ENCODE results near the gene FHOD1. TPM values are rescaled to one million over a fixed set of nuclear protein-coding genes. Genes with fewer than 3 reads are reported as not detected.

The FHOD1 gene
- total RNA-seq = 27.4 and 28.2 TPM in 2 replicates

DNA sequence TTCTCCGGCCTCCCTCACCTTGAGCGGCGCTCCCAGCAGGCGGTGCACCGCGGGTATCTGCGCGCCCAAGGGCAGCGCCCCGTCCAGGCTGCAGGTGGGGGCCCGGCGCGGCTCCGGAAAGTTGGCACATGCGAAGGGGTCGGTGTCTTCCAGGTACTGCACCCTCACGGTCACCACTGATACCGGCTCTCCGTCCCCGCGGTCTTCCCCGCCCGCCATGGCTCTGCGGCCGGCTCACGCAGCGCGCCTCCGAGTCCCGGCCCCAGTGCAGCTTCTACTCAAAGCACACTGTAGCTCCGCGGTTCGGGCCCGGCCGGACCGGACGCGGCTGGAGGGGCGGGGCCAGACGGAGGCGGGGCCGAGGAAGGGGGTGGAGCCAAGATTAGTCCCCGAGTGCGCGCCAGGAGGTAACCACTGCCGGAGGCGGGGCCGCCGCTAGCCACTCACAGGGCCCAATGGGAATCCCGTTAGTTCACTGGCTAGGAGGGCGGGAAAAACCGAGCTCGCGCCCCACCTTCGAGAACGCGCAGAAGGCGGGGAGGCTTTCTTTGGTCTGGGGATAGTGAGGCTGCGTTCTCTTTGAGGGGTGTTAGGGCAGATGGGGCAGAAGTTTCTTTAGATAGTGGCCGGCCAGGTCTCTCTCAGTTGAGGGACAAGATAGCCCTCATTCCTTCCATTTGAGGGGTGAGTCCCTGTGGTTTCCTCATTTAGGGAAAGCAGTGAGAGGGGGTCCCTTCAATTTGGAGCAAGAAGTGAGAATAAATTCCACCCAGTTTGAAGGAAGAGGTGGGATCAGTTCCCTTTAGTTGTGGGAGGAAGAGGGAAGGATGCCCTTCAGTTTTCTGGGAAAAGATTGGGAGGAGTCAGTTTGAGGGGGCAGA, at the start of gene FHOD1:
Gene FHOD1 (minus strand): TSS at position 290 of the 881 bp plus-strand sequence. CDS start 71 bp downstream, at position 219.
- Histone ChIP-seq H3K4me3 (ENCODE audit: insufficient read depth, low read length) (peak within 1 kb of the TSS; percentile 94), H4K20me1 (ENCODE audit: insufficient read depth, low read length) (no peaks in the 10 kb centered on the region), H3K27me3 (ENCODE audit: insufficient read depth, low read length) (no peaks in the 10 kb centered on the region), H3K36me3 (ENCODE audit: insufficient read depth, low read length) (no peaks in the 10 kb centered on the region), H3K79me2 (ENCODE audit: insufficient read depth, low read length) (peaks cover 37% of the 10 kb centered on the region), H3K9me3 (ENCODE audit: low read depth, low read length) (no peaks in the 10 kb centered on the region), H3K4me1 (ENCODE audit: insufficient read depth, low read length) (peaks cover 59% of the 10 kb centered on the region), H2AFZ (ENCODE audit: low read length) (peak within 1 kb of the TSS; percentile 57), H3K4me2 (ENCODE audit: insufficient read depth, low read length) (peak within 1 kb of the TSS; percentile 84), H3K27ac (ENCODE audit: low read depth, low read length) (peak within 1 kb of the TSS; percentile 61)
- no peak for TF ChIP-seq CTCF (IDR thresholded peaks at IDR 0.05; ENCODE audit: extremely low read depth, low read depth, low read length)
- peak; percentile 99 for DNase-seq (ENCODE audit: insufficient read length, low spot score, missing footprints)

- Histone ChIP-seq H3K4me3 (ENCODE audit: insufficient read depth, low read length) (no peak overlapping the region), H4K20me1 (ENCODE audit: insufficient read depth, low read length) (no peaks in the 10 kb centered on the region), H3K4me1 (ENCODE audit: insufficient read depth, low read length) (peaks cover 13% of the 10 kb centered on the region), H3K27ac (ENCODE audit: low read depth, low read length) (no peak overlapping the region), H3K27me3 (ENCODE audit: insufficient read depth, low read length) (no peaks in the 10 kb centered on the region), H2AFZ (ENCODE audit: low read length) (no peak overlapping the region), H3K4me2 (ENCODE audit: insufficient read depth, low read length) (no peak overlapping the region), H3K79me2 (ENCODE audit: insufficient read depth, low read length) (no peaks in the 10 kb centered on the region), H3K9me3 (ENCODE audit: low read depth, low read length) (no peaks in the 10 kb centered on the region), H3K36me3 (ENCODE audit: insufficient read depth, low read length) (no peaks in the 10 kb centered on the region)
- TF ChIP-seq CTCF (IDR thresholded peaks at IDR 0.05; ENCODE audit: extremely low read depth, low read depth, low read length) = no peak
- DNase-seq (ENCODE audit: insufficient read length, low spot score, missing footprints) = peak; percentile 94
Observed at GRCh38 chr16:67296420-67296819, 49.1 kb upstream of the FHOD1 start.

DNA sequence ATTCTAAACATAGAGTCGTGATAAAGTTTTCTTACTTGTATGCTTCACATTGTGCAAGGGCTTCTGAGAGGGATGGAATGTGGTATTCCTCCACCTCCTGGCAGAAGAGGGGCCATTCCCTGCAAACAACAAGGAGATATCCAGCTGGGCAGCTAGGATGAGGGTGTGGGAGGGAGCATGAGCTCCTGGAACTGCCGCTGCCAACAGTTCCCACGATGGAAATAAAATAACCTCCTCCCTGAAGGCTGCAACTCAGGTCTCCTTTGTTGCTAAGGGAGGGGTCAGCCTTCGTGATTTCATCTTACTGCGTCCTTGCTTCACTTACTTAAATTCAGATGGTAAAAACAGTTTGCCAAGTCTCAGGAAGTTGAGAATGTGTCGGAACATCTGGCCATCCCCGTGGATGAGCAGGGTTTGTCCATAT, 47.7 kb upstream of the FHOD1 start:
- no peak overlapping the region for H2AFZ ChIP-seq (ENCODE audit: low read length)
- H3K27me3 ChIP-seq (ENCODE audit: insufficient read depth, low read length) = no peaks in the 10 kb centered on the region
- DNase-seq (ENCODE audit: insufficient read length, low spot score, missing footprints) = peak; percentile 81
- H3K4me2 ChIP-seq (ENCODE audit: insufficient read depth, low read length) = no peak overlapping the region
- no peaks in the 10 kb centered on the region for H3K36me3 ChIP-seq (ENCODE audit: insufficient read depth, low read length)
- H4K20me1 ChIP-seq (ENCODE audit: insufficient read depth, low read length) = no peaks in the 10 kb centered on the region
- TF ChIP-seq CTCF (IDR thresholded peaks at IDR 0.05; ENCODE audit: extremely low read depth, low read depth, low read length) = no peak
- H3K4me1 ChIP-seq (ENCODE audit: insufficient read depth, low read length) = peaks cover 13% of the 10 kb centered on the region
- no peaks in the 10 kb centered on the region for H3K79me2 ChIP-seq (ENCODE audit: insufficient read depth, low read length)
- no peak overlapping the region for H3K4me3 ChIP-seq (ENCODE audit: insufficient read depth, low read length)
- no peaks in the 10 kb centered on the region for H3K9me3 ChIP-seq (ENCODE audit: low read depth, low read length)
- H3K27ac ChIP-seq (ENCODE audit: low read depth, low read length) = no peak overlapping the region

- H3K36me3 ChIP-seq (ENCODE audit: insufficient read depth, low read length) = no peaks in the 10 kb centered on the region
- no peak overlapping the region for H3K4me2 ChIP-seq (ENCODE audit: insufficient read depth, low read length)
- H3K4me3 ChIP-seq (ENCODE audit: insufficient read depth, low read length) = no peak overlapping the region
- no peaks in the 10 kb centered on the region for H3K9me3 ChIP-seq (ENCODE audit: low read depth, low read length)
- H3K4me1 ChIP-seq (ENCODE audit: insufficient read depth, low read length) = peaks cover 13% of the 10 kb centered on the region
- H3K27me3 ChIP-seq (ENCODE audit: insufficient read depth, low read length) = no peaks in the 10 kb centered on the region
- peak; percentile 63 for DNase-seq (ENCODE audit: insufficient read length, low spot score, missing footprints)
- H3K79me2 ChIP-seq (ENCODE audit: insufficient read depth, low read length) = no peaks in the 10 kb centered on the region
- TF ChIP-seq CTCF (IDR thresholded peaks at IDR 0.05; ENCODE audit: extremely low read depth, low read depth, low read length) = no peak
- H3K27ac ChIP-seq (ENCODE audit: low read depth, low read length) = no peak overlapping the region
- H4K20me1 ChIP-seq (ENCODE audit: insufficient read depth, low read length) = no peaks in the 10 kb centered on the region
- H2AFZ ChIP-seq (ENCODE audit: low read length) = no peak overlapping the region
Observed at GRCh38 chr16:67294171-67294757, 47.0 kb upstream of the FHOD1 start.
